GM12892 (cell line): ENCODE data around the gene FARP2.

ENCODE experiments used
- POLR2A ChIP-seq: IDR thresholded peaks from 2 replicates; pipeline ENCODE4 v1.6.1; 2011; ENCODE audit warnings: low read depth, low read length, control low read depth
- POLR2AphosphoS5 ChIP-seq: IDR thresholded peaks from 2 replicates; pipeline ENCODE4 v1.6.1; 2011; ENCODE audit warnings: low read depth, low read length, control low read depth

- TF ChIP-seq POLR2A (no peak), POLR2AphosphoS5 (no peak)
These were observed 110.1 kb downstream of the FARP2 start for GRCh38 chr2:241466230-241466629.
